ENCODE results near the gene FAM229A.

Gene FAM229A

DNA sequence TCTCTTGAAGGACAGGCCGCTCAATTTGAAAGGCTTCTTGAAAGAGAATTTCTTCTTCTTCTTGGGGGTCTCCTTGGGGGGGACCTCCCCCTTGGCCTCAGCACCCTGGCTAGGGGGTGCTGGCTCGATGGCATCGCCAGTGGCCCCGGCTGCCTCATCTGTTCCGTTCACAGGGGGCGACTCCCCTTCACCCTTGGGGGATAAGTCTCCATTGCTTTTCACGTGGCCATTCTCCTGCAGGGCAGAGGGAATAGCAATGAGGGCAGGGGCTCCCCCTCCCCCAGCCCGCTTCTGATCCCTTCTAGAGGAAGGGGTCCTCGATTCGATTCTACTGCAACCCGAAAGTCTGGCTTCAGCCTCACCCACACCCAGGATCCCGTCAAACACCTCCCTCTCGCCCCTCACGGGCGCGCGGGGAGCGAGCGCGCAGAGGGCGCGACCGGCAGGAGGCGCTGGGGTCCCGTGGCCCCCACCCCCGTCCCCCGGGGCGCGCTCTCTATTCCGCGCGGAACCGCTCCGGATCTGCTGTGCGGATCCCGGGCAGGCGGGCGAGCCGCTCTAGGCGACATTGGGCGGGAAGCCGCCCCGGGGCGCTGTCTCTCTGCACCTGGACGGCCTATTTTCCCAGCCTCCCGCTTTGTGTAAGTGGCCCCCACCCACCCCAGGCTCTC, 27.3 kb downstream of the FAM229A start:
- peak overlapping the region; percentile 61 for H3K4me3 ChIP-seq (ENCODE audit: low read length)
- no peak for TF ChIP-seq ZNF274 (IDR thresholded peaks at IDR 0.05; ENCODE audit: low read depth, low read length)

DNA sequence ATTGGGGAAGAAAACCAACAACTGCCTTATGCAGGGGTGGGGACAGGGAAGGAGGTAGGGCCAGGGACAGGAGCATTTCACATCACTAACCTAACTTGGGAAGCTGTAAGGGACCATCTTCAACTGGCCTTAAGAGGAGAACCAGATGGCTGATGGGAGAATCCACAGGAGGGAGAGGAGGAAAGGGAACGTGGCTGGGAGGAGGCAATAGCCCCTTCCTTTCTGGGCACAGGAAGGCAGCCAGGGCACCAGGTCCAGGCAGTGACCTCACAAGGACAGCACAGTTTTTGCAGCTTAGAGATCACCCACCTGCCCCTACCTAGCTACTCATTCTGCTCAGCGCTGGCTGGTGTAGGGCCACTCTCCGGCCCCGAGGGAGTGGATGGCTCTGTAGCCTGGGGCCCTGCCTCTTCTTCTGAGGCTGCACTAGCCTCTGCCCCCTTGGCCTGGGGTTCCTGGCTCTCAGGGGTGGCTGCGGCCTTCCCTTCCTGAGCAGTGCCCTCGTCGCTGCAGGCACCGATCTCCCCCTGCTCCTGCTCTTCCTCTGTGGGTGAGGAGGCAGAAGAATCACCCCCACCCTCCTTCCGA, 27.9 kb downstream of the FAM229A start:
- TF ChIP-seq ZNF274 (IDR thresholded peaks at IDR 0.05; ENCODE audit: low read depth, low read length): no peak
- H3K4me3 ChIP-seq (ENCODE audit: low read length): peak overlapping the region; percentile 61

DNA sequence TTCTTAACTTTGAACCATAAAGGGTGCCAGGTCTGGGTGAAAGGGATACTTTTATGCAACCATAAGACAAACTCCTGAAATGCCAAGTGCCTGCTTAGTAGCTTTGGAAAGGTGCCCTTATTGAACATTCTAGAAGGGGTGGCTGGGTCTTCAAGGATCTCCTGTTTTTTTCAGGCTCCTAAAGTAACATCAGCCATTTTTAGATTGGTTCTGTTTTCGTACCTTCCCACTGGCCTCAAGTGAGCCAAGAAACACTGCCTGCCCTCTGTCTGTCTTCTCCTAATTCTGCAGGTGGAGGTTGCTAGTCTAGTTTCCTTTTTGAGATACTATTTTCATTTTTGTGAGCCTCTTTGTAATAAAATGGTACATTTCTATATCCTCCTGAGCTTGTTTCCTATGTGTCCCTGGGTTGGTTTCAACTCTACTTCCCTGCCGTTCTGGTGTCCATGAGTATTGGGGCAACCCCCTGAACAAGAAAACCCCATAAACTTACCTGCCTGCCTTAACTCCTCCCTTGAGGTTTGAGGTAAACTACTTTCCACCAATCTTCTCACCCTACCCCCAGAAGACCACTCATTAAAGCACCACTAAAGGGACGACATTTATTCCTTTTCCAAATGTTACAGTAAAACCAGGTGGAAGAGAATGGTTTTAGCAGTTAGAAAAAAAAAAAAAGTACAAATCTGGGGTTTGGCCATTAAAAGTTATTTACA, 28.9 kb downstream of the FAM229A start:
- TF ChIP-seq ZNF274 (IDR thresholded peaks at IDR 0.05; ENCODE audit: low read depth, low read length): no peak
- no peak overlapping the region for H3K4me3 ChIP-seq (ENCODE audit: low read length)

DNA sequence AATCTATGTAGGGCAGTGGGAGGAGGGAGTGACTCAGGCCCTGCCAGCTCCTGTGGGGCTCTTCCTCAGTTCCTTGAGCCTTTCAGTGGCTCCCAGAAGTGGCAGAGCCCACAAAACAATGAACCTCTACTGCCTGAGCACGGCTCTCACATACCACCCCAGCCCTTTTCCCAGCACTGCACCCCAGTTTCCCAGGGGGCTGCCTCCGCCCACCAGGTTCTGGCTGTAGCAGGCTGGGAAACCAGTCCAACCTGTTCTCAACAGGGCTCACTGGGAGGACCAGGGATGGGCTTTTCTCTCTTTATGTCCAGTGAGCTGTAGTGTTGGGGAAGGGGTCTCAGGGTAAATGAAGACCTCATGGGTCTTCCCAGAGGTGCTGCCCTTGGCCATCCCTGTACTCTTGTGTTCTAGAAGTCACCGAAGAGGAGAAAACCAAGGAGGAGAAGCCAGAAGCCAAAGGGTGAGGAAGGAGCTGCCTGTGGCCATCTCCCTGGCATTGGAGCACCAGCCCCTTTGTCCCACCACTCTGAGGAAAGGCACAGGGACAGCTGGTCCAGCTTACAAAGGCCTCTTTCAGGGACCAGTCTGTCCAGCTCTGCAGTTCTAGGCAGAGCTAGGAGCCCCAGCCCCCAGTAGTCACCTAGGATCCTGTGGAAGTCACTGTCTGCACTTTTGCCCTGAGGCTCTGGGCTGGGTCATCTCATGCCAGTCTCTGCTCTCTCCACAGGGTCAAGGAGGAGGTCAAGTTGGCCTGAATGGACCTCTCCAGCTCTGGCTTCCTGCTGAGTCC, 29.8 kb downstream of the FAM229A start:
- TF ChIP-seq ZNF274 (IDR thresholded peaks at IDR 0.05; ENCODE audit: low read depth, low read length): no peak
- no peak overlapping the region for H3K4me3 ChIP-seq (ENCODE audit: low read length)

DNA sequence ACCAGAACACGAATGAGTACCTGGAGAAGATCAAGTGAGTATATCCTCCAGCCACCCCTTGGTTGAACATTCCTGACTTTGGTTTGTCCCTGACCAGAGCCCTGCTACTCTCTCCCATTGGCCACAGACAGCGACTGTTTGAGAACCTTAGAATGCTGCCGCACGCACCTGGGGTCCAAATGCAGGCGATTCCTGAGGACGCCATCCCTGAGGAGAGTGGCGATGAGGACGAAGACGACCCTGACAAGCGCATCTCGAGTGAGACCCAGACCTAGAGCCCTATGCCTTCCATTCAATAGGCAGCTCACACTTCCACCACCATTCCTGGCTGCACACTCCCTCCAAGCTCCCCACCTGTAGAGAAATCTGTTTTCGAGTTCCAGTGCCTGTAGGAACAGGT, 30.7 kb downstream of the FAM229A start:
- H3K4me3 ChIP-seq (ENCODE audit: low read length): no peak overlapping the region
- no peak for TF ChIP-seq ZNF274 (IDR thresholded peaks at IDR 0.05; ENCODE audit: low read depth, low read length)

DNA sequence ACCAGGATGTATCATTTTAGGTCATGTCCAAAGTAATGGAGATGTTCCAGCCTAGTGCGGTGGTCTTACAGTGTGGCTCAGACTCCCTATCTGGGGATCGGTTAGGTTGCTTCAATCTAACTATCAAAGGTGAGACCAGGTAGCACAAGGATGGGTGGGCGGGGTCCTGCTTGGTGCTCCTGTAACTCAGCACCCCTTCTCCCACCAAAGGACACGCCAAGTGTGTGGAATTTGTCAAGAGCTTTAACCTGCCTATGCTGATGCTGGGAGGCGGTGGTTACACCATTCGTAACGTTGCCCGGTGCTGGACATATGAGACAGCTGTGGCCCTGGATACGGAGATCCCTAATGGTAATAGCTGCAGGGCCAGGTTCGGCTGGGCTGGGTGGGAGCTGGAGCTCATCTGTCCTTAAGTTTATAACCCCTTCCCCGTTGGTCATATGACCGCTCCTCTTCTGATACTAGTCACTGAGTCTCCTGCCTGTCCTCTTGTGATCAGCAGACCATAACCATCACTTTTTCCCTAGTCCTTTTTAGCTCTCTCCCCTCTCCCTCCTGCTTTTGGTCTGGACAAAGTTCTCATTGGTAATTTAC, 31.6 kb downstream of the FAM229A start:
- no peak for TF ChIP-seq ZNF274 (IDR thresholded peaks at IDR 0.05; ENCODE audit: low read depth, low read length)
- H3K4me3 ChIP-seq (ENCODE audit: low read length): no peak overlapping the region

GRCh38 chr1:32329931-32330466, 32.3 kb downstream of the FAM229A start:
- TF ChIP-seq ZNF274 (IDR thresholded peaks at IDR 0.05; ENCODE audit: low read depth, low read length): no peak
- no peak overlapping the region for H3K4me3 ChIP-seq (ENCODE audit: low read length)

DNA sequence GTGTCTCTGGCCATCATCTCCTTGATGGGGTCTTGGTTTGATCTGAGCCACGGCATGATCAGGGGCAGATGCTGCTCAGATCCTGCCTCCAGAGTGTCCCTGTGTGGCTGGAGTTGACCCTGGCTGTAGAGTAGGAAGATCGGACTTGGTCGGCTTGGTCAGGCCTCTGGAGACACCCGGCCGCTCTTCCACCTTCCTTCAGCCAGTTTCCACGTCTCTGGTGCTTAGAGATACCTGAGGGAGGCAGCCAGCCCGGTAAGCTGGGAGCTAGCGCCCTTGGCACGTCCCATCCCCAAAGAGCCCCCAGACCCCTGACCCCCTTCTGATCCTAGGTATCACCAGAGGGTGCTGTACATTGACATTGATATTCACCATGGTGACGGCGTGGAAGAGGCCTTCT, 35.1 kb downstream of the FAM229A start:
- no peak for TF ChIP-seq ZNF274 (IDR thresholded peaks at IDR 0.05; ENCODE audit: low read depth, low read length)
- H3K4me3 ChIP-seq (ENCODE audit: low read length): no peak overlapping the region

GRCh38 chr1:32321712-32322291, 40.5 kb downstream of the FAM229A start:
- TF ChIP-seq ZNF274 (IDR thresholded peaks at IDR 0.05; ENCODE audit: low read depth, low read length): no peak
- no peak overlapping the region; the same call in 1 of the 2 replicates for H3K4me3 ChIP-seq (ENCODE audit: low read length)

DNA sequence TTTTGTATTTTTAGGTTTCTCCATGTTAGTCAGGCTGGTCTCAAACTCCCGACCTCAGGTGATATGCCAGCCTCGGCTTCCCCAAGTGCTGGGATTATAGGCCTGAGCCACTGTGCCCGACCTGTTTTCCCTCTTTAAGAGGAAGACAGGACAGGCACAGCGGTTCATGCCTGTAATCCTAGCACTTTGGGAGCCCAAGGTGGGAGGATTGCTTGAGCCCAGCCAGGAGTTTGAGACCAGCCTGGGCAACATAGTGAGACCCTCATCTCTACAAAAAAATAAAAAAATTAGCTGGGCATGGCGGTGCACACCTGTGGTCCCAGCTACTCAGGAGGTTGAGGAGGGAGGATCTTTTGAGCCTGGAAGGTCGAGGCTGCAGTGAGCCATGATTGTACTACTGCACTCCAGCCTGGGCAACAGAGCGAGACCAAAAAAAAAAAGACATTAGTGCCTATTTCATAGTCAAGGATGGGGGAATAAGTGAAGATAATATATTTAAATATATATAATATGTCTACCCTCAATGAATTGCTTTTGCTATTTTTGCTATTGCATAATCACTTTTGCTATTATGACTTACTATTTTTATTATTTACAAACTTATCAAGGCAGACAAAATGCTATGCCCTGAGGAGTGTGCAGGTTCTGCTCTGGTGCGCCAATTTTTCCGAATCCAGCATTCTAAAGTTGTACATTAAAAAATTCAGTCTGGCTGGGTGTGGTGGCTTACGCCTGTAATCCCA, 44.0 kb downstream of the FAM229A start:
- no peak overlapping the region for H3K4me3 ChIP-seq (ENCODE audit: low read length)
- no peak for TF ChIP-seq ZNF274 (IDR thresholded peaks at IDR 0.05; ENCODE audit: low read depth, low read length)

- H3K4me3 ChIP-seq (ENCODE audit: low read length): no peak overlapping the region
- TF ChIP-seq ZNF274 (IDR thresholded peaks at IDR 0.05; ENCODE audit: low read depth, low read length): no peak
Measured at GRCh38 chr1:32316903-32317277, 45.4 kb downstream of the FAM229A start.

DNA sequence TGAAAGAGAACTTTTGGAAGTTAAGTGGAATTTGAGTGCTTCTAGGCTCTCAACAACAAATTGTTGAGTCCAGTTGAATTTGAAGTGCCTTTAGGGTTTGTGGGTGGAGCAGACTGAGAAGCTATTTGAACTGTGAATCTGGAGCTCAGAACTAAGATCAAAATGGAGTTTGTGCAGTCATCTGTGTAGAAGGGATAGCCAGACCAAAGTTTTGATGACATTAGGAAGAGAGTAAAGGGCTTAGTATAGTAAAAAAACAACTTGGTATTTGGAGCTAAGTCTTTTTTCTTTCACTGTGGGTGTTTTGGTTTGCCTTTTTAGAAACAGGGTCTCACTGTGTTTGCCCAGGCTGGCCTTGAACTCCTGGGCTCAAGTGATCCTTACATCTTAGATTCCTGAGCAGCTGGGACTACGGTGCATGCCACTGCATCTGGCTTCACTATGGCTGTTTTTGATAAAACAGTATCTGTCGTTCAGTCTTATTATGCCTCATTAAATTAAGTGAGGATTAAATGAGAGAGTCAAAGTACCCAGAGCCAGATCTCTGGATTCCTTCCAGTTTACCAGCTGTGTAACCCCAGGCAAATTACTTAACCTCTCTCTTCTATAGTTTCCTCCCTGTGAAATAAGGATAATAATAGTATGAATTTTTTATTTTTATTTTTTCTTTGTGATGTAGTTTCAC, 50.4 kb downstream of the FAM229A start:
- H3K4me3 ChIP-seq (ENCODE audit: low read length): no peak overlapping the region

More for the DNA sequence above, 50.4 kb downstream of the FAM229A start:
- TF ChIP-seq ZNF274 (IDR thresholded peaks at IDR 0.05; ENCODE audit: low read depth, low read length): no peak
